Parathyroid adenoma (tissue), 2 donors: Measurements from ENCODE around the gene ADORA3.

Experiments
- H2AFZ ChIP-seq: fragments of 300-600 bp; sonication (generic); one replicate; pipeline ENCODE4 v1.7.0; 2017; ENCODE audit warnings: antibody characterized with exemption, mild to moderate bottlenecking
- H3K27ac ChIP-seq: fragments of 300-600 bp; sonication (generic); one replicate; pipeline ENCODE4 v1.7.0; 2017
- H3K27me3 ChIP-seq: fragments of 300-600 bp; sonication (generic); one replicate; pipeline ENCODE4 v1.7.0; 2017; ENCODE audit warnings: low read length; ENCODE audit not compliant: control insufficient read depth, insufficient read depth
- H3K36me3 ChIP-seq: fragments of 300-600 bp; sonication (generic); one replicate; pipeline ENCODE4 v1.7.0; 2017; ENCODE audit warnings: low read length; ENCODE audit not compliant: control insufficient read depth, insufficient read depth
- H3K4me1 ChIP-seq: fragments of 300-600 bp; sonication (generic); one replicate; pipeline ENCODE4 v1.7.0; 2017; ENCODE audit warnings: control low read depth
- H3K4me2 ChIP-seq: fragments of 300-600 bp; sonication (generic); one replicate; pipeline ENCODE4 v1.7.0; 2017; ENCODE audit warnings: low read length
- H3K4me3 ChIP-seq: fragments of 300-600 bp; sonication (generic); one replicate; pipeline ENCODE4 v1.7.0; 2017; ENCODE audit warnings: low read depth, low read length
- H3K79me2 ChIP-seq: fragments of 300-600 bp; sonication (generic); one replicate; pipeline ENCODE4 v1.7.0; 2017; ENCODE audit warnings: control low read depth
- H3K9ac ChIP-seq: fragments of 300-600 bp; sonication (generic); one replicate; pipeline ENCODE4 v1.7.0; 2017; ENCODE audit warnings: mild to moderate bottlenecking
- H3K9me3 ChIP-seq: fragments of 300-600 bp; sonication (generic); one replicate; pipeline ENCODE4 v1.7.0; 2017; ENCODE audit warnings: low read length; ENCODE audit not compliant: control insufficient read depth
- TF ChIP-seq, protein P1 (sequence below): fragments of 300-600 bp; sonication (generic); IDR thresholded peaks from one replicate; pipeline ENCODE4 v1.7.0; 2017; ENCODE audit warnings: antibody characterized with exemption, mild to moderate bottlenecking
- donor health status: primary hyperparathyroidism.

The ADORA3 gene

GRCh38 chr1:111504097-111504496, 664 bp upstream of the ADORA3 start:
- Histone ChIP-seq H3K9ac (no peak overlapping the region), H3K79me2 (no peaks in the 10 kb centered on the region), H2AFZ (no peak overlapping the region), H3K36me3 (no peaks in the 10 kb centered on the region), H3K27ac (no peak overlapping the region), H3K4me3 (no peak overlapping the region), H3K9me3 (no peaks in the 10 kb centered on the region), H3K27me3 (no peaks in the 10 kb centered on the region), H3K4me2 (no peak overlapping the region), H3K4me1 (peaks cover 22% of the 10 kb centered on the region)
- TF ChIP-seq, protein P1, sequence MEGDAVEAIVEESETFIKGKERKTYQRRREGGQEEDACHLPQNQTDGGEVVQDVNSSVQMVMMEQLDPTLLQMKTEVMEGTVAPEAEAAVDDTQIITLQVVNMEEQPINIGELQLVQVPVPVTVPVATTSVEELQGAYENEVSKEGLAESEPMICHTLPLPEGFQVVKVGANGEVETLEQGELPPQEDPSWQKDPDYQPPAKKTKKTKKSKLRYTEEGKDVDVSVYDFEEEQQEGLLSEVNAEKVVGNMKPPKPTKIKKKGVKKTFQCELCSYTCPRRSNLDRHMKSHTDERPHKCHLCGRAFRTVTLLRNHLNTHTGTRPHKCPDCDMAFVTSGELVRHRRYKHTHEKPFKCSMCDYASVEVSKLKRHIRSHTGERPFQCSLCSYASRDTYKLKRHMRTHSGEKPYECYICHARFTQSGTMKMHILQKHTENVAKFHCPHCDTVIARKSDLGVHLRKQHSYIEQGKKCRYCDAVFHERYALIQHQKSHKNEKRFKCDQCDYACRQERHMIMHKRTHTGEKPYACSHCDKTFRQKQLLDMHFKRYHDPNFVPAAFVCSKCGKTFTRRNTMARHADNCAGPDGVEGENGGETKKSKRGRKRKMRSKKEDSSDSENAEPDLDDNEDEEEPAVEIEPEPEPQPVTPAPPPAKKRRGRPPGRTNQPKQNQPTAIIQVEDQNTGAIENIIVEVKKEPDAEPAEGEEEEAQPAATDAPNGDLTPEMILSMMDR: no peak

- no peak overlapping the region for H3K27ac ChIP-seq
Measured at GRCh38 chr1:111501645-111502044, 1.8 kb downstream of the ADORA3 start.

GRCh38 chr1:111499026-111499785, 4.2 kb downstream of the ADORA3 start:
- no peaks in the 10 kb centered on the region for H3K36me3 ChIP-seq
- no peaks in the 10 kb centered on the region for H3K9me3 ChIP-seq
- TF ChIP-seq, protein P1: no peak
- H3K27ac ChIP-seq: no peak overlapping the region
- H3K79me2 ChIP-seq: no peaks in the 10 kb centered on the region
- H3K4me2 ChIP-seq: no peak overlapping the region
- peaks cover under 1% of the 10 kb centered on the region for H3K4me1 ChIP-seq
- H3K4me3 ChIP-seq: no peak overlapping the region
- H3K27me3 ChIP-seq: no peaks in the 10 kb centered on the region
- H3K9ac ChIP-seq: no peak overlapping the region
- no peak overlapping the region for H2AFZ ChIP-seq

More at GRCh38 chr1:111501645-111502044, 1.8 kb downstream of the ADORA3 start:
- H3K4me1 ChIP-seq: peaks cover 3% of the 10 kb centered on the region
- H3K9ac ChIP-seq: no peak overlapping the region
- no peaks in the 10 kb centered on the region for H3K36me3 ChIP-seq
- no peaks in the 10 kb centered on the region for H3K79me2 ChIP-seq
- no peak overlapping the region for H3K4me2 ChIP-seq
- TF ChIP-seq, protein P1: no peak
- H2AFZ ChIP-seq: no peak overlapping the region
- H3K4me3 ChIP-seq: no peak overlapping the region
- H3K9me3 ChIP-seq: no peaks in the 10 kb centered on the region
- no peaks in the 10 kb centered on the region for H3K27me3 ChIP-seq

- no peak overlapping the region for H2AFZ ChIP-seq
- H3K27ac ChIP-seq: no peak overlapping the region
- H3K27me3 ChIP-seq: no peaks in the 10 kb centered on the region
- H3K4me3 ChIP-seq: no peak overlapping the region
- no peak overlapping the region for H3K9ac ChIP-seq
- TF ChIP-seq, protein P1: no peak
- H3K9me3 ChIP-seq: no peaks in the 10 kb centered on the region
- H3K4me2 ChIP-seq: no peak overlapping the region
- H3K36me3 ChIP-seq: no peaks in the 10 kb centered on the region
- no peaks in the 10 kb centered on the region for H3K4me1 ChIP-seq
- H3K79me2 ChIP-seq: no peaks in the 10 kb centered on the region
Measured at GRCh38 chr1:111497592-111497991, 5.8 kb downstream of the ADORA3 start.

DNA sequence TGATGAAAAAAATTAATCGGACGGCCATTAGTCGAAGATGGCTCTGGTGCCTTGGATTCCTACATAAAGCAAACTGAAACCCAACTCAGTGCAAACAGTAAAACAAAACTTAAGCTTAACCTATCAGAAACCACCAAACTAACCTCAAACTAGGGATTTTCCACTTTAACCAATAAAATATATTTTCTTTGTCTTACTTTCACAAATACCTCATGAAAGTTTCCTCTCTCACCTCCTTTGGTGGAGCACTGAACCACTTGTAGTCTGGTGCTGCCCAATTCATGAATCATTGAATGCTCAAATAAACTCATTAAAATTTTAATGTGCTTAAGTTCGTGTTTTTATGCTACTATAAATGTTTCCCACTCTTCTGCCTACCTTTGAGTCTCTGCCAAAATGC, 7.0 kb downstream of the ADORA3 start:
- TF ChIP-seq, protein P1: no peak
- Histone ChIP-seq H3K4me3 (no peak overlapping the region), H3K9me3 (no peaks in the 10 kb centered on the region), H3K4me2 (no peak overlapping the region), H3K27me3 (no peaks in the 10 kb centered on the region), H3K36me3 (no peaks in the 10 kb centered on the region), H3K9ac (no peak overlapping the region), H3K4me1 (no peaks in the 10 kb centered on the region), H3K79me2 (no peaks in the 10 kb centered on the region), H2AFZ (no peak overlapping the region), H3K27ac (no peak overlapping the region)
